Astrocyte of the cerebellum (primary cell): ENCODE measurements around the gene DPYSL5.
A peak's percentile ranks its signal among the peaks of the same experiment; 100 is the strongest.

Experiments used
- DNase-seq: peaks from one replicate; pipeline ENCODE4 v3.0.0-alpha.2; 2011; ENCODE audit warnings: low read depth
- H3K4me3 ChIP-seq: 2 replicates; pipeline ENCODE4 v1.5.1; 2011; ENCODE audit warnings: mild to moderate bottlenecking, low read depth, low read length, moderate library complexity
- CTCF ChIP-seq: IDR thresholded peaks from 2 replicates; pipeline ENCODE4 v1.5.1; 2012; ENCODE audit warnings: low read length, low read depth, moderate library complexity, mild to moderate bottlenecking; ENCODE audit errors: missing control alignments
- in situ Hi-C: cut with HindIII; loops from 2 replicates; pipeline ENCODE4 v1.10.0; 2017; ENCODE audit warnings: low sequenced_read_pairs

Gene DPYSL5

GRCh38 chr2:26818972-26819371, 29.0 kb upstream of the DPYSL5 start:
- in situ Hi-C loops = no loop called here
- no peak for TF ChIP-seq CTCF

GRCh38 chr2:26820932-26821331, 27.0 kb upstream of the DPYSL5 start:
- H3K4me3 ChIP-seq = no peak overlapping the region
- DNase-seq = no peak
- in situ Hi-C loops = no loop called here
- TF ChIP-seq CTCF = no peak

More at GRCh38 chr2:26818972-26819371, 29.0 kb upstream of the DPYSL5 start:
- H3K4me3 ChIP-seq = no peak overlapping the region
- DNase-seq = no peak

- in situ Hi-C loops = no loop called here
- no peak for TF ChIP-seq CTCF
- H3K4me3 ChIP-seq = no peak overlapping the region
- no peak for DNase-seq
Measured at GRCh38 chr2:26822877-26823276, 25.1 kb upstream of the DPYSL5 start.

- in situ Hi-C loops = no loop called here
- no peak for TF ChIP-seq CTCF
- no peak overlapping the region for H3K4me3 ChIP-seq
- DNase-seq = peak; percentile 20
Measured at GRCh38 chr2:26838121-26838906, 9.6 kb upstream of the DPYSL5 start.

GRCh38 chr2:26840937-26841610, 6.9 kb upstream of the DPYSL5 start:
- H3K4me3 ChIP-seq = no peak overlapping the region
- DNase-seq = no peak
- in situ Hi-C loops = no loop called here
- TF ChIP-seq CTCF = peak; percentile 10

- in situ Hi-C loops = no loop called here
- H3K4me3 ChIP-seq = no peak overlapping the region
Measured at GRCh38 chr2:26843041-26843440, 4.9 kb upstream of the DPYSL5 start.

More at GRCh38 chr2:26843041-26843440, 4.9 kb upstream of the DPYSL5 start:
- TF ChIP-seq CTCF = no peak
- no peak for DNase-seq
